KG1 (cell line): ENCODE results near the gene MYO5C.
A peak's percentile ranks its signal among the peaks of the same experiment; 100 is the strongest.
"Not testable (repeated sequence)": the region's sequence is repeated elsewhere in the genome, so short reads cannot be mapped to it uniquely, and the experiment has no call there.

Experiments
- DNase-seq: peaks from one replicate; lab custom pipeline; 2025; lab: John Stamatoyannopoulos, UW

Gene MYO5C

DNA sequence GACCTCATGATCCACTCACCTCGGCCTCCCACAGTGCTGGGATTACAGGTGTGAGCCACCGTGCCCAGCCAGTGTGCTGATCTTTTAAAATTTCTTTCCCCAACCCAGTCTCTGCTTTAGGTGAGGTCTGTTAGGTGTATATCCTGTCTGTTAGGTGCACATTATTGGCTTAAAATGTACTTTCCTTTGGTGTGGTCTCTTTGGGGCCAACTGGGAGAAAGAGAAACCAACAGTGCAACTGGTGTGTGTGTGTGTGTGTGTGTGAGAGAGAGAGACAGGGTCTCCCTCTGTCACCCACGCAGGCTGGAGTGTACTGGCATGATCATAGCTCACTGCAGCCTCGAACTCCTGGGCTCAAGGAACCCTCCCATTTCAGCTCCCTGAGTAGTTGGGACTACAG, 54.1 kb downstream of the MYO5C start:
- DNase-seq = no peak

DNA sequence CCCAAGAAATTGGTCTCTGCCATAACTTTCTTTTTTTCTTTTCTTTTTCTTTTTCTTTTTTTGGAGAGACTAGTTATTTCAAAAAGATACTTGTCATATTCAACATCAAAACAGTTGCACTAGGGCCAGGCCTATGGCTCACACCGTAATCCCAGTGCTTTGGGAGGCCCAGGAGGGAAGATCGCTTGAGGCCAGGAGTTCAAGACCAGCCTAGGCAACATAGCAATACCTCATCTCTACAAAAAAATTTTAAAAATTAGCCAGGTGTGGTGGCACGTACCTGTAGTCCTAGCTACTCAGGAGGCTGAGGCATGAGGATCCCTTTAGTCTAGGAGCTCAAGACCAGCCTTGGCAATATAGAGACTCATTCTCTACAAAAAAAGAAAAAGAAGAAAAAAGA, 55.4 kb downstream of the MYO5C start:
- DNase-seq = no peak

- DNase-seq = not testable (repeated sequence)
Observed at GRCh38 chr15:52238989-52239525, 56.5 kb downstream of the MYO5C start.

GRCh38 chr15:52238149-52238548, 57.5 kb downstream of the MYO5C start:
- no peak for DNase-seq

GRCh38 chr15:52236013-52236412, 59.6 kb downstream of the MYO5C start:
- DNase-seq = no peak

- DNase-seq = peak; percentile 36
Observed at GRCh38 chr15:52234596-52235541, 60.7 kb downstream of the MYO5C start.

DNA sequence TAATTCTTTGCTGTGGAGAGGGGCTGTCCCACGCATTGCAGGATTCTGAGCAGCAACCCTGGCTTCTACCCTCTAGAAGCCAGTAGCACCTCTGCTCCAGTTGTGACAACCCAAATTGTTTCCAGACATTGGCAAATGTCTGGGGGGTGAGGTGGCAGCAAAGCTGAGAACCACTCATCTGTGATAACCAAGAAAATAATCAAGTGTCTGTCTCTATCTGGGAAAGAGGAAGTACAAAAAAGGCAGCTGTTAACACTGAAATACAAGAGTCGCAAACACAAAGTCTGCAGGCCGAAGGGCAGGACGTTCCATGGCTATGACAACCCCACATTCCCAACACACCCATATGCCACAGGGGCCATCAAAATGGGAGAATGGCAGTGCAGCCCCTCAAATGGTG, 62.2 kb downstream of the MYO5C start:
- DNase-seq = no peak

DNA sequence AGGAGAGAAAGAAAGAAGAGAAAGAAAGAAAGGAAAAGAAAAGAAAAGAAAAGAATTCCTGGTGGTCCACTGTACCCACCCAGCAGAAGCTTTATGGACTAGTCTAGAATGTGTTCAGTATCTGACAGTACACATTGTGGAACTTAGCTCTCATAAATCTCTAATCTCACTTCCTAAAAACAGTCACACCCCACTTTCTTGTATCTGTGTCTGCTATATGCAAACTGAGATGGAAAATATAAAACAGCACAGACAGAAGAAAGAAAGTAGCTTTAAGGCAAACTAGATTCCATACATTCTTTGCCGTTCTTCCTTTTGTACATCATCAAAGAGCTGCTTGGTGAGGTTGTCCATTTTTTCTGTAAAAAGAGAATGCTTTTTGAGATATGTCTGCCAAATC, 63.3 kb downstream of the MYO5C start:
- no peak for DNase-seq

GRCh38 chr15:52230073-52230472, 65.5 kb downstream of the MYO5C start:
- no peak for DNase-seq

DNA sequence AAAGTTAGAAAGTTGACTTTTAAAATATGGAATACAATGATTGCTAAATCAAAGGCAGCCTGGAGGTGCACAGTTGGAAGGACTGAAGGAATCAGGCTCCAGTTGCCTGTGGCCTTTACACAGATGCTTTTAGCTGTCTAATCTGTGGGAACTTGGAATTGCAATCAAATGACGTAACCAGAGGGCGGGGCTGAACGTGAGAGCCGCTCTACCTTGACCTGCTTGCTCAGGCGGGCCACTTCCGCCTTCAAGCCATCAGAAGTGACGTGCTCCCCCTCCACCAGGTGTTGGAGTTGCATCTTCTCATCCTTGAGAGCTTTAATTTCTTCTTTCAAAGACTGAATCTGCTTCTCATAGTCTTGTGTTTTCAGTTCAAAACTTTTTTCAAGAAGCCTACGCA, 66.7 kb downstream of the MYO5C start:
- no peak for DNase-seq

DNA sequence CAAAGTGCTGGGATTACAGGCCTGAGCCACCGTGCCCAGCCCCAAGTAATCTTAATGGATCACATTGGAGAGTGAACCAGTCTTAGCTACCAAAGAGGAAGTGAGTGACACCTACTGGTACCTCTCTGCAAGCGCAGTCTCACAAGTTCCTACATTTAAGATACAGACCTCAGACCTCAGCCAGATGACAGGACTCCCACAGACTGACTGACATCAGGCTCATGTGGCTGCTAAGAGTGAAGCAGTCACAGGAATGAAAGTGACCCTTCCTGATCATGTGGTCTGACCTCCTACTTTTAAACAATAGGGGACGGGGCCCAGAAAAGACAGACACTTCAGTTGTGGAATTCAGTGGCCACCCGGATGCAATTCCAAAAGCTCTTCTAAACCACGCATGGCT, 68.1 kb downstream of the MYO5C start:
- DNase-seq = peak; percentile 72

DNA sequence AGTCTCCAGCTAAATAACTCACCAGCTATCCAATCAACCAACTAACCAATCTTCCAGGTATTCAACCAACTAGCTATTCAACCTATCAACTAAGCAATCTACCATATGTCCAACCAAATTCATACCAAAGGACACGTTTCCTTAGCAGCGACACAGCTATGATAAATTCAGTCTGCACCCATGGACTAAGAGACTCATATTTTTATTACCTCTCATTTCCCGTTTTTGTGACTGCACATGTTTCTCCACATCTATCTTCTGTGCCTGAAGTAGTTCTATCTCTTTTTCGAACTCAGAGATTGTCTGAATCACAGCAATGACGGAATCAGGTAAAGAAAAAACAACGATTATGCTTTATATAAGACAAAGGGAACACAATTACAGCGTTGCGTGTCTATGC, 70.4 kb downstream of the MYO5C start:
- DNase-seq = no peak

DNA sequence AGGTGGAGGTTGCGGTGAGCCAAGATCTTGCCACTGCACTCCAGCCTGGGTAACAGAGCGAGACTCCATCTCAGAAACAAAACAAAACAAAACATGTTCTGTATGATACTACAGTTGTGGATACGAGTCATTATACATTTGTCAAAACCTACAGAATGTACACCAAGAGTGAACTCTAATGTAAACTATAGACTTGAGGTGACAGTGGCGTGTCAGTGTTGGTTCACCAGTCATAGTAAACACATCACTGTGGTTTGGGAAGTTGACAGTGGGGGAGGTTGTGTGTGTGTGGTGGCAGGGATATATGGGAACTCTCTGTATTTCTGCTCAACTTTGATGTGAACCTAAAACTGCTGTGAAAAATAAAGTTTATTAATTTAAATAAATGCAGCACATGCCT, 71.4 kb downstream of the MYO5C start:
- DNase-seq = no peak

DNA sequence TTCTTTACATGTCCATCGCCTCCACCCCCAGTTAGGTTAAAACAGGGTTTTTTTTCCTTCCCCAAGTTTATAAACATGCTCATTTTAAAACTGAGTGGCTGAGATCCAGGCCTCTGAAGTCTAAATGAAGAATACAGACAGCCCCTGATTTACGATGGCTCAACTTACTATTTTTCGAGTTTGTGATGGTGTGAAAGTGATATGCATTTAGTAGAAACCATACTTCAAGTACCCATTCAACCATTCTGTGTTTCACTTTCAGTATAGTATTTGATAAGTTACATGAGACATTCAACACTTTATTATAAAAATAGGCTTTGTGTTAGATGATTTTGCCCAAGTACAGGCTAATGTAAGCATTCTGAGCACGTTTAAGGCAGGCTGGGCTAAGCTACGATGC, 73.9 kb downstream of the MYO5C start:
- no peak for DNase-seq

DNA sequence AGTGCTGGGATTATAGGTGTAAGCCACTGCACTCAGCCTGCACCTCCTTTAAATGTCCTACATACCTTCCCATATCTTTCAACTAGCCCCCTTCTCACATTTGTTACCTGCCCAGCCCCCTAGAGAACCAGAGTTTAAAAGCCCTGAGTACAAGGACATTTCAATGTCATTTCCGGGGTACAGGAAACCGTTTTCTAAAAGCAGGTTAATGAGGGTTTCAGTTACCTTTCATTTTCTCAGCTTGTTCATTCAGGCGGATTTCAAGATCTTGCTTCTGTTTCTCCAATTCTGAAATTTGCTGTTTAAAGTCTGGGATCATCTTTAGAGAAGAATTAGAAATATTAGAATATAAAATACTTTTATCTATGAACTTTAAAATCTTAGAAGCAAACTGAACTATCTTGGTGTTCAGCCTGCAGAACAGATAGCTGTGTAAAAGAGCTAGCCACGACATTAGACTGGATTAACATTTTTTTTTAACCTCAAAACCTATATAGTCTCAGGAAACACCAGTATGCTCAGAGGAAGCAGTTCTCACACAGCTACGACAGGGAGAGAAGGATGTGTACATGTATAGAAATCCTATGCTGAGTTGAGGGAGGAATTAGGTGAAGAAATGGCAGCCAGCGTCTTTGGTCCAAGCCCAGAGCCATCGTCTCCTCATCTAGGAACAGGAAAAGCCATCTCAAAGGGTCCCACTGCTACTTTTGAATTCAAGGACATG, 74.5 kb downstream of the MYO5C start:
- DNase-seq = no peak

- no peak for DNase-seq
Observed at GRCh38 chr15:52220251-52220650, 75.4 kb downstream of the MYO5C start.

- no peak for DNase-seq
Observed at GRCh38 chr15:52218816-52219215, 76.8 kb downstream of the MYO5C start.

DNA sequence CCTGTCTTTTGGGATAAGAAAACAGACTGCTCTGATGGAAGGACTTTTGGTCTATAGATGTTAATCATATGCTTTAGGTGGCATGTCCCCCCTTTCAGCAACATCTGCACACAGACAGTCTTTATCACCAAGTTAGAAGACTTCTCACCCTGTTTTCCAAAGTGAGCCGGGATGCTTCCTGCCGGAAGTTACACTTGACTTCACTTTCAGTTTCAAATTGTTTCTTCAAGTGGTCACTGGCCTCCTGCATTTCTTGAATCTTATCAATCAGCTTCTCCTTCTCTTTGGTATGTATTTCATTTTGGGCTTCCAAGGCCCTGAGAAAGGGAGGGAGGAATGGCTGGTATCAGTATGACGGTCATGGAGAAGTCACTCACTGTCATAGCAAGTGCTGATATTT, 77.2 kb downstream of the MYO5C start:
- DNase-seq = no peak

DNA sequence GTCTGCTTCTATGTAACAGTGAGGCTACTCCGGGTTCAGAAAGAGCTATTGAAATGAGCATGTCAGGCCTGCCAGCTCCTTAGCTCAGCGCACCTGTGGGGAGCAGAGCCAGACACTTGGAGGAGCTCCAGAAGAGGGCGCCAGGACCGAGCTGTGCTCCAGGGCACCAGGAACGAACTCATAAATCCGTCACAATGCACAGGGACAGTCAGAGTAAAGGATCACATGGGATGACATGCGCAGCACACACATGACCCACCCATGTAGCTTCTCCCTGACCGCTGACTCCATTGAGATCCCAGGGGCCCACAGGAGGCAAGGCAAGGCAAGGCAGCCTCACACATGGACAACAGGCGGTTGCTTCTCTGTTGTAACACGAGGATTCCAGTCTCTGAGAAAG, 78.4 kb downstream of the MYO5C start:
- no peak for DNase-seq

- no peak for DNase-seq
Observed at GRCh38 chr15:52214553-52214952, 81.1 kb downstream of the MYO5C start.

DNA sequence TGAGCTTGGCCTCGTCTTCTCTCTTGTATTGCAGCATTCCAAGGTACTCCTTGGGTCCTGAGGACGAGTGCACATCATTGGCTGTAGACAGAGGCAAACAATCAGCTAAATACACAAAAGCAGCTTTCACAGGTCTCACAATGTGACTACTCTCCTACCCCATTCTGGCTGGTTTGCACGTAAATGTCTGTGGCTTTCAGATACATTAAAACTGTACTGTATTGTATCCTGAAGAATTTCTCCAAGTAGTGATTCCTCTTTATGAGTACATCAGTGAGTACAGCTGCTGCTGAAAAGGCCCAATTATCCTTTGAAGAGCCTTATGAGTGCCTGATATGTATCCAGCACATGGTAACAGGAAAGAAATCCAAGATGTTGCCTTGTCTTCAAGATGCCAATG, 82.4 kb downstream of the MYO5C start:
- DNase-seq = no peak

DNA sequence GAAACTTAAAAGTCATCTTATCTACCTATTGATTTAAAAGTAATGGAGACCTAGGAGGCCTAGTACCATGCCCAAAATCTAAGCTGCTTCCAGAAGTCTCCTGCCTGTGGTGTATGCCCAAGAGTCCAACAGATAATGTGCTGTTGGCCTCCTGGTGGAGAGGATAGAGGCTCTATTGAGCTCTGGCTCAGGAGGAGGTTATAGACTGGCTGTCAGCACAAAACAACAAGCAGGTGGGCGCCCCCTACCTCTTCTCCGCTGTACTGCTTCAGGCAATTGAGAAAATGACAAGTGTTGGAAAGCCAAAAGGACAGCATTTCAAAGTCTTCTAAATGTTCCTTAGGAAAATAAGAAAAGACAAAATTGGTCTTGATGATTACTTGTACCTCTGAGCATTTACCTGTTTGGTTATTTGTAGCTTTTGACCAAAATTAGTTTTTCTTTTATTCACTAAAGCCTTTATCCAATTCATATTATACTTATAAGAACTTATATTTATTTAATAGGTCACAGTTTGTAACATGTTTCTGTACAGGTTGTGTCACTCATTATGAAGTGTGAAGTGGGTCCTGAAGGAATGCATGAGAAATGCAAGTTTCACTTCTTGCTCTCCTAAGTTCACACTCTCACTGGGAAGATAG, 87.2 kb downstream of the MYO5C start:
- peak; percentile 17 for DNase-seq

- no peak for DNase-seq
Observed at GRCh38 chr15:52207191-52207590, 88.4 kb downstream of the MYO5C start.
